Effector CD8-positive, alpha-beta T cell (primary cell): ENCODE data around the gene TMEM74B.
"Not testable (repeated sequence)": the region's sequence is repeated elsewhere in the genome, so short reads cannot be mapped to it uniquely, and the experiment has no call there.

Source experiments
- DNase-seq: peaks from one replicate; lab custom pipeline; 2025; lab: John Stamatoyannopoulos, UW
- total RNA-seq, 4 experiments: gene quantifications; one replicate each; lab custom pipeline; 2026; lab: John Stamatoyannopoulos, UW

TMEM74B gene
- 0 to 0.29 (median 0) reads per million in 4 experiments for total RNA-seq

DNA sequence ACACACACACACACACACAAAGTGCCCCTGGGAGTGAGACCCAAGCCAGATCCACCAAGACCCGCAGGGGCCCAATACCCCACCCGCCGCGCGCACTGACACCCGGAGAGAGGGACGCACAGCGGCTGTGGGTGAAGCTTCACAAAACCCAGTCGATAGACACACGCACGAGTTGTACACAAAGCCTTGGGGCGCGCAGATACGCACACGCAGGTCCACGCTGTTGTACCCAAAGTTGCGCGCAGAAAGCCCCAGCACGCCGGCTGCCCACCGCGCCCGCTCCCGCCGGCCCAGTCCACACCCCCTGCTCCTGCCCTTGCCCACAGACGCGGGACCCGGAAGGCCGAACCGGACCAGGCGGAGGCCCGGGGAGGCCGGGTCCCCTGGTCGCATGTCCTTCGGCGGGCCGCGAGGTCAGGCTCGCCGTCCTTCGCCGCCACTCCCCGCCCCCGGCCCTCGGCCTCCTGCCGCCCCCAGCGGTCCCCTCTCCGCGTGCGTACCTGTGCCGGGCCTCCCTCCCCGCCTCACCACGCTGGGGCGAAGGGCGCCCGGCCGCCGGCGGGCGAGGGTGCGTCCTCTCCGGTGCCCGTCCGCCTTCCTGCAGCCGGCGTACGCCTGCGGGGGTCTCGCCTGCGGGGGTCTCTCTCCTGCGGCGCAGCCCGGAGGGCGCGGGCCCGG lies at the start of gene TMEM74B:
Gene TMEM74B (minus strand): TSS at position 344 of the 678 bp plus-strand sequence. CDS start 1,180 bp downstream, outside the sequence.
- DNase-seq: no peak

DNA sequence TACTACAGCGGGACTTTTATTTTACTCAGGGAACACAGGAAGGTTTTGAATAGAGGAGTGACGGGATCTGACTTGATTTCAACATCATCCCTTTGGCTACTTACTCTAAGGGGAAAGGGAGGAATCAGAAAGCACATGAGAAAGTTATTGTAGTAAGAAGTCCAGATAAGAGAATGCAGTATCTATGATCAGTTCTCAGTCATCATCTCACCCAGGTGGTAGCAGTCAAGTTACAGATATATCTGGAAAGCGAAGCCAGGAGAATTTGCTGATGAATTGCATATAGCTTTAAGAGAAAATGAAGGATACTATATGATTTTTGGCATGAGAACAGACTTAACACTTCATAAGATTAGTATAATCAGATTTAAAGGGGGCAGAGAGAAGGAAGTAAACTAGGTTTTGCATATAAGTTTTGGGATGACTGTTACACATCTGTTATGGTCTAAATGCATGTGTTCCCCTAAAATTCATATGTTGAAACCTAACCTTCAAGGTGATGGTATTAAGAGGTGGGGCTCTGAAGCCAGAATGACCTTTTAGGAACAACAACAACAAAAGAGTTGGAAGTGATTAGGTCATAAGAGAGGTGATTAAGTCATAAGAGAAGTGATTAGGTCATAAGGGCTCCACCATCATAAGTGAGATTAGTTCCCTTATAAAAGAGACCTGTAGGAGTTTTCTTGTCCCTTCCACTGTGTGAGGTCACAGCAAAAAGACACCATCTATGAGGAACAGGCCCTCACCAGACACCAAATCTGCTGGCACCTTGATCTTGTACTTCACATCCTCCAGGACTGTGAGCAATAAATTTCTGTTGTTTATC lies 47.7 kb upstream of the TMEM74B start:
- no peak for DNase-seq

DNA sequence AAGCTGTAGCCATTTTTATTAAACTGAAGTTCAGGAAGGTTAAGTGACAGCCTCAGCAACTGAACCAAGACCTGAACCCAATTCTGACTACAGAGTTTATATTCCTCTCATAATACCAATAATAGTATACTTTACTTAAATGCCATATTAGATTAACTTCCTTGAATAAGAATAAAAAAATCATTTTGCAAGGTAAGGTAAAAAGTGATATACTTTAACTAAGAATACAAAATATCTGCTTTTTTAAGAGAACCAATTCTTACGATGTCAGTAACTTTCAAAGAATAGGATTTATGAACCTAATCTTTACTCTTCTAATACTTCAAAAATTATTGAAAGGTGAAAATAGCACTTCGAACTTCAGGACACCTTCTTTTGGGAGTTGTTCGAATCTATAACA lies 44.8 kb upstream of the TMEM74B start:
- no peak for DNase-seq

DNA sequence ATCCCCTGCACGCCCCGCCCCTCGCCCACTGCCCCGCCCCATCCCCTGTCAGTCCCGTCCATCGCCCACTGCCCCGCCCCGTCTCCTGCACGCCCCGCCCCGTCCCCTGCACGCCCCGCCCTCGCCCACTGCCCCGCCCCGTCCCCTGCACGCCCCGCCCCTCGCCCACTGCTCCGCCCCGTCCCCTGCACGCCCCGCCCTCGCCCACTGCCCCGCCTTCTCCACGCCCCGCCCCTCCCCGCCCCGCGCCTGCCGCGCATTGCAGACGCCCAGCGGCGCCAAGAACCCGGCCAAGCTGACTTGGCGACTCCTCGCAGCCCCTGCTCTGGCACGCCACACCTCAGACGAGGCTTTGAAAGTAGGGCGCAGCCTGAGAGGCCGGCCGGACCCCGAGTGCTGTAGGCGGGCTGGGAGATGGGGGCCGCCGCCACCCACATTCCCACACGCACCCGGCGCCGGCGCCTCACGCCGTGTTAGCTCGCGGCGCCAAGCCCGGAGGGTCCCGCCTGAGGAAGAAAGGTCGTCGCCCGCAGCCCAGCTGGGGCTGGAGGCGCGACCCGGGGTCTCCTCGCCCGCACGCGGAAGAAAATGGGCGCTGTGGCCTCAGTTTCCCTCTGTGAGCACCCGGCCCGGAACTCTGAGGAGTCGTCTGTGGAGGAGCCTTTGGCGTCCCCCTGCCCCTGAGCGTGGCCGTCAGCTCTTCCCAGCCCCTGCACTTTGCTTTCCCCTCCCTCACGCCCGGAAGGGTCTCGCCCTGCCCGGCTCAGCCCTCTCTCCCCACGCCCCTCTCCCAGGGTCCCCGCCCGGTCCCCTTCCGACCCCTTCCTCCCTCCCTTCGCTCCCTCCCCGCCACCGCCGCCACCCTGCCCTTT lies 41.2 kb upstream of the TMEM74B start, which contains the start of gene RAD21L1:
Gene RAD21L1 (plus strand): TSS at position 262 of the 872 bp plus-strand sequence. CDS start 2,410 bp downstream, outside the sequence.
- DNase-seq: peak; percentile 81

DNA sequence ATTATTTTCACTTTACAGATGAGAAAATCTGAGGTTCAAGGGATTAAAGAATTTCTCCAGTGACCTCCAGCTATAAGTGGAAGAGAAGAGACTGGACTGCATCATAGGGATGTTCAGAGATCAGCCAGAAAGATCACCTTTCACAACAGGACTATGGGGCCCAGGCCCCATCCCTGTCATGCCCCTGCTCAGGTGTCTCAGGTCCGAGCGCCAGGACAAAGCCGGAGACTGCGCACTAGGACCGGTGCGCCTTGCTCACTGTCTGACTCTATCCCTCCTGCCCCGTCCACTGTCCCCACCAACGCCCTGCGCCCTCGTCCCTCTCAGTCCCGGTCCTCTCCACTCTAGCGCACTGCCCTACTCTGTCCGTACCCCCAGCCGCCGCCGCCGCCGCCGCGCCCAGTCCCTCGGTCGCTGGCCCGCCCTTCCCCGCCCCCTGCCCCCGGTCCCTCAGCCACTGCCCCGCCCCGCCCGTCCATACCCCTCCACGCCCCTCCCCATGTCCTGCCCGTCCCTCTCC lies 40.5 kb upstream of the TMEM74B start:
- no peak for DNase-seq

DNA sequence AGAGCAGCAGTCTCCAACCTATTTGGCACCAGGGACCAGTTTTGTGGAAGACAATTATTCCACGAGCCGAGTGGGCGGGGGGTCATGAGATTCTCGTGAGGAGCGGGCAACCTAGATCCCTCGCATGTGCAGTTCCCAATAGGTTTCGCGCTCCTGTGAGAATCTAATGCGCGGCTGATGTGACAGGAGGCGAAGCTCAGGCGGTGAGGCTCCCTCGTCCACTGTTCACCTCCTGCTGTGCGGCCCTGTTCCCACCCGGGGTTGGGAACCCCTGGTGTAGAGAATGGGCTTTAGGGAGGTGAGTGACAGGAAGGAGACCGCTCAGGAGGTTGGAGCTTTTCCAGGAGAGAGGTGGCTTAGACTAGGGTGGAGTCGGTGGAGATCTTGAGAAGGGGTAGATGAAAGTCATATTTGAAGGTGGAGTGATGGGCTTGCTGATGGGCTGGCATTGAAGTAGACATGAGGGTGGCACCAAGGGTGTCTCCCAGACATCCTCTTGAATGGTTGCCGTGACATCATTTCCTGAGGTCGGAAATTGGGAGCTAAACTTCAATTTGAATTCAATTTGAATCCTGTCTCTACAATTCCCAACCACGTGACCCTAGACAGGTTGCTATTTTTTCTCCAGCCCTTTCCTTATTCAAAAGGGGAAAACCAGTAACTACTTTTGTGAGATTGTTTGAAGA lies 39.6 kb upstream of the TMEM74B start:
- no peak for DNase-seq

DNA sequence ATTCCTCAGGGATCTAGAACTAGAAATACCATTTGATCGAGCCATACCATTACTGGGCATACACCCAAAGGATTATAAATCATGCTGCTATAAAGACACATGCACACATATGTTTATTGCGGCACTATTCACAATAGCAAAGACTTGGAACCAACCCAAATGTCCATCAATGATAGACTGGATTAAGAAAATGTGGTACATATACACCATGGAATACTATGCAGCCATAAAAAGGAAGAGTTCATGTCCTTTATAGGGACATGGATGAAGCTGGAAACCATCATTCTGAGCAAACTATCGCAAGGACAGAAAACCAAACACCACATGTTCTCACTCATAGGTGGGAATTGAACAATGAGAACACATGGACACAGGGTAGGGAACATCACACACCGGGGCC lies 38.0 kb upstream of the TMEM74B start:
- not testable (repeated sequence) for DNase-seq

DNA sequence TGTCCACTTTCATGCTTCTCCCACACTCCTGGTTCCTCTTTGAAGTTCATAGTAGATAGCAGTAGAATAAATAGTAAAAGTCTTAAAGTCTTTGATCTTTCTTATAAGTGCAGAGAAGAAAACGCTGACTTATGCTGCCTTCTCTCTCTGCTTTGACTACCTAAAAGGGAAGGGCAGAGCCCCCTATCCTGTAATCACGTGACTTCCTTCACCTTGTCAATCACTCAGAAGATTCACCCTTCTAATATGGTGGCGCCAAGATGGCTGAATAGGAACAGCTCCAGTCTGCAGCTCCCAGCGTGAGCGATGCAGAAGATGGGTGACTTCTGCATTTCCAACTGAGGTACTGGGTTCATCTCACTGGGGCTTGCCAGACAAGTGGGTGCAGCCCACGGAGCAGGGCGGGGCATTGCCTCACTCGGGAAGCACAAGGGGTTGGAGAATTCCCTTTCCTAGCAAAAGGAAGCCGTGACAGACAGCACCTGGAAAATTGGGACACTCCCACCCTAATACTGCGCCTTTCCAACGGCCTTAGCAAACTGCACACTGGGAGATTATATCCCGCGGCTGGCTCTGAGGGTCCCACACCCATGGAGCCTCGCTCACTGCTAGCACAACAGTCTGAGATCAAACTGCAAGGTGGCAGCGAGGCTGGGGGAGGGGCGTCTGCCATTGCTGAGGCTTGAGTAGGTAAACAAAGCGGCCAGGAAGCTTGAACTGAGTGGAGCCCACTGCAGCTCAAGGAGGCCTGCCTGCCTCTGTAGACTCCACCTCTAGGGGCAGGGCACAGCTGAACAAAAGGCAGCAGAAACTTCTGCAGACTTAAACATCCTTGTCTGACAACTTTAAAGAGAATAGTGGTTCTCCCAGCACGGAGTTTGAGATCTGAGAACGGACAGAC lies 32.0 kb upstream of the TMEM74B start:
- DNase-seq: not testable (repeated sequence)

DNA sequence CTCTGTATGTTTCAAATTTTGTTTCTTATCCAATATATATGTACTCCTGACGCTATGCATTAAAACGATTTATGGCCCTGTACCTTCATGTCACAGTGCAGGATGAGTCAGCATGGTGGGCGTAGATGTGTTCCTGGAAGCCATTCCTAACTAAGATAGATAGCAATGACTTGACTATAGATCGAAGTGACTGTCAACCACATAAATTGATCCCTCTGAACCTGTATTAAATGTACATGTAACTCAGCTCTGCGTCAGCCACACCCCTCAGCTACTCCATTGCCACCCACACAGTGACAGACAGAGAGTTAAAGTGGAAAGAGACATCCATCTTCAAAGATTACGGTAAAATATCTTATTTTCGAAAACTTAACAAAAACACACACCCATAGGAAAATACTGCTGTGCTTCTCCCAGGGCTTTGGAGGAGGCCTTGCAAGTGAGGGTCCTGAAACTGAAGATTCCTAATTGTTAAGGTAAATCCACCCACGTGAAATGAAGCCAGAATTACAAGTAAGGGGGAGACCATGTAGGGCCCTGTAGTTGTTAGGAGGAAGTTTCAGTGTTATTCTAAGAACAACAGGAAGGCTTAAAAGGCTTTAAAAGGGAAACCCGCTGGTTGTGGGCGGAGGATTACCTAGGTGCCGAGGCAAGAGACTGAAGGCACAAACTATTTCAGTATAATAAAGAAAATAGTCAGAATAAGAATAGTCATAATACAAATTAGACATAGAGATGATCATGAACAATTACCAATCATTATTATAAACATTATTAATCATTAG lies 30.8 kb upstream of the TMEM74B start:
- DNase-seq: no peak

DNA sequence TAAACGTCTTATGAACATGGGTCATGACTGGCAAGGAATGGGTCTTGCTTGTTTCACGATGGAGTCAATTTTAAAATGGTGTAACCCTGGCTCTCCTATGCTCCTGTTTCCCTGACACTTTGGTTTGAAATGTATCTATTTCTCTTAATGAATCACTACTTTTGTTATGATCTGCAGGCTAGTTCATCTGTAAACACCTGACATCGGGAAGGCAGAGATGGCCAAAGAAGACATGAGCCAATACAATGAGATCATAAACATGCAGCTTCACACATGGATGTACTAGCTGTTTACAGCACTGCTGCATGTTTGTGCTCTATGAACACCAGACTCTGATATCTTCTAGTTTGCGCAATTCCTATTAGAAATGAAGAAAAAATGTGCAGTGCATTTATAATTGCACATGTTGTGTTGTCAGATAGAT lies 30.1 kb upstream of the TMEM74B start:
- no peak for DNase-seq

DNA sequence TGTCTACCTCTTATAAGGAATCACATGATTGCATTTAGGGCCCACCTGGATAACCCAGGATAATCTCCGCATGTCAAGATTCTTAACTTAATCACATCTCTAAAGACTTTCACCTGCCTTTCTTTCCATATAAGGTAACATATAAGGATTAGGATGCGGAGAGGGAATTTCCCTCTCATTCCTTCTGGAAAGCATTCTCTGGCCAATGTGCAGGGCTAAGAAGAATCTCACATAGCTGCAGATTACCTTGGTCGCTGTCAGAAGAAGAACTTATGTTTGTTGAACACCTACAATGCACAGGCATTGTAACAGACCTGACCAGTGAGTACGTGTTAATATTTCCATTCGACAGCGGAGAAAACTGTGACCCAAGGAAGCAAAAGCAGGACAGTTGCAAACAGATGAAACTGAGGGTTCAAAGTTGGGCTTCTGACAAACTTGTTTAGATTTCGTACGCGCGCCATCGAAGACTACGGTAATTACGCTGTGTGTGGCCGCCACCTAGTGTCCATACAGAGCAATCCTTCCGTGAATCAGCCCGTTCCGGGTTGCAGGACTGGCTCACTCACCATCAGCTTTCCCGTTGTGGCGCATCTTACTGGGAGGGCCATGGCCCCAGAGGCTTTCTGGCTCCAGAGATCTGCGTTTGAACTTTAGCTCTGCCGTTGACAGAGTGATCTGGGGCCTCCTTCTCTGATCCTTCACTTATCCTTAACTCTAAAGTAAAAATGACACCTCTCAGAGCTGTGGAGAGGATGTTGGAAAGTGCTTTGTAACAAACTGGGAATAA lies 28.0 kb upstream of the TMEM74B start:
- peak; percentile 48 for DNase-seq

DNA sequence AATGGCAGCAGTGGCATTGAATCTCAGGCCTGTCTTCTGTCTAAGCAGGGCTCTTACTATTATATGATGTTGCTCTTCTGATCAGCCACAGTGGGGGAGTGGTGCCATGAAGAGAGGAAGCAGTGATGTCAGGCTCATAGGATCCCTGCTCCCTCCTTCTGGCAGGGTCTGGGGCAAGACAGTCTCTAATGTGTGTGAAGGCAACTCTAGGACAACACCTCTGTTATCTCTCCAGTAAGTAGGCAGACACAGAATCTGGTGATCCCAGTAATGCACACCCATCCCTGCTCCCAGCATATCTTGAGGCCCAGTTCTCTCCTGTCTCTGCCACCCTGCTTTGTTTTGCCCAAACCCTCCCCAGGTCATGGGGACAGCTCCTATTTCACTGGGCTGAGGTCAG lies 27.2 kb upstream of the TMEM74B start:
- DNase-seq: no peak

DNA sequence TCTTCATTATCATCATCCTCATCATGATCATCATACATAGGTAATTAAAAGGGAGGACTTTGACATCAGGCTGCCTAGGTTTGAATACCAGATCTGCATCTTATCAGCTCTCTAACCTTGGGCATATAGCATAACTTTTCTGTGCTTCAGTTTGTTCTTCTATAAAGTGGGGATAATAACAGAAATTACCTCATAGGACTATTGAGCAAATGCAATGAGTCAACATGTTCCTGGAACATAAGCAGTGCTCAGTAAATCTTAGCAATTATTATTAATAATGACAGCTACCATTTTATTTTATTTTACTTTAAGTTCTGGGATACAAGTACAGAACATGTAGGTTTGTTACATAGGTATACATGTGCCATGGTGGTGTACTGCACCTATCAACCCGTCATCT lies 25.7 kb upstream of the TMEM74B start:
- DNase-seq: no peak

DNA sequence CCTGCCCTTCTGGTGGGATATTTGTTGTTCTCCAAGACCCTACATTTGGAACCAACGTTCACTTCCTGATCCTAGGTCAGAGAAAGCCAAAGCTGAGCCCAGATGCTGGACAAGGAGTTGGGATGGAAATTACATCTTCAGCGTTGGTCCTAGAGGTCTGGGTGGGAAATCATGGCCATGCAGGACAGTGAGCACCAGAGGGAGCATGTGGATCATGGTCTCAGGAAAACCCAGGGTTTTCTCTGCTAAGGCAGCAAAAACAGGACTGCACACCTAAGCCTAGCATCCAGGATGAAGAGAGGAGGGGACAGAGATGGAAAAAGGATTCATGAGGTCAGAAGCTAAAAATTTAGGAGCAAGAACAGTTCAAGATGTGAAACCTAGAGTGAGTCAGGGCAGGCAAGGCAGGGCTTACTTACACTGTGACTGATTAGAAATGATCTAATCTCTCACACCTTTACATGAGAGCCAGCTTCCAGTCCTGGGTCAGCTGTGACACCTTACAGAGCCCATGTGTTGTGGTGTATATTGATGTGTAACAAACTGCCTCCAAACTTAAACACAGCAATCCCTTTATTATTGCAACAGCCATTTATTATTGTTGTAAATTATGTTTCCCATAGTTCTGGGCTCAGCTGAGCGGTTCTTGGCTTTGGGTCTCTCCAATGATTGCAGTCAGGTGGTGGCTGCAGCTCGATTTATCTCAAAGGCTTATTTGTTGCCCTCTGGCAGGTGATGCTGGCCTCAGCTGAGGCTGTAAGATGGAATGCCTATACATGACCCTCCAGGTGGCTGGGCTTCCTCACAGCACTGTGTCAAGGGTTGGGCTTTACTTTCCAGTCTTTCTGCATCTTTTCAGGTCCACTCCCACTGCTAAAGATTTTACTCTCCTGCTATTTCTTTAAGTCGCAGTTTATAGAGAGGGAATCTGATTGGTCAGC lies 24.9 kb upstream of the TMEM74B start:
- no peak for DNase-seq

DNA sequence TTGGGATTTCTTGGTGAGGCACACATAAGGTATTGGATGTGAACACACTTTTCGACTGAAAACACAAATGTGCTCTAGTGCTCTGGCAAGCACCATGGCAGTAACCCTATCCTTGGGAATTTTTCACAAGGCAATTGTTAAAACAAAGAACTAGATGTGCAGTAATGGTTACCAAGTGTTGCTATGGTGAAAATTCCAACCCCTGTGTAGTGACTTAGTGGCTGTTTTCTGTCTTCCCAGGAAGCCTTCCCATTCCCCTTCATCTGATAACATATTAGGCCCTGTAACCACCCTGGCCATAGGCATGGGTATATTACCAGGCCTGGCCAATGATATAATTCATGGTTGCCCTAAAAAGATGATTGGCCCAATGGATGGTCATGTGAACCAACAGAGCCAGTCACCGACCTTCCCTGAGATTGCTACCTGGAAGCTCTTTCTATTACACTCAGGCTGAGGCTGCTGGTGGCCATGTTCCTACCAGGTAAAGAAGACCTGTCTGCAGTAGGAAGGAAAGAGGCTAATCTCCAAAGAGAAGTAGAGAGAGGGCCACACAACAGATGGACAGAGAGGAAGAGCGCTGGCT lies 22.6 kb upstream of the TMEM74B start:
- no peak for DNase-seq

DNA sequence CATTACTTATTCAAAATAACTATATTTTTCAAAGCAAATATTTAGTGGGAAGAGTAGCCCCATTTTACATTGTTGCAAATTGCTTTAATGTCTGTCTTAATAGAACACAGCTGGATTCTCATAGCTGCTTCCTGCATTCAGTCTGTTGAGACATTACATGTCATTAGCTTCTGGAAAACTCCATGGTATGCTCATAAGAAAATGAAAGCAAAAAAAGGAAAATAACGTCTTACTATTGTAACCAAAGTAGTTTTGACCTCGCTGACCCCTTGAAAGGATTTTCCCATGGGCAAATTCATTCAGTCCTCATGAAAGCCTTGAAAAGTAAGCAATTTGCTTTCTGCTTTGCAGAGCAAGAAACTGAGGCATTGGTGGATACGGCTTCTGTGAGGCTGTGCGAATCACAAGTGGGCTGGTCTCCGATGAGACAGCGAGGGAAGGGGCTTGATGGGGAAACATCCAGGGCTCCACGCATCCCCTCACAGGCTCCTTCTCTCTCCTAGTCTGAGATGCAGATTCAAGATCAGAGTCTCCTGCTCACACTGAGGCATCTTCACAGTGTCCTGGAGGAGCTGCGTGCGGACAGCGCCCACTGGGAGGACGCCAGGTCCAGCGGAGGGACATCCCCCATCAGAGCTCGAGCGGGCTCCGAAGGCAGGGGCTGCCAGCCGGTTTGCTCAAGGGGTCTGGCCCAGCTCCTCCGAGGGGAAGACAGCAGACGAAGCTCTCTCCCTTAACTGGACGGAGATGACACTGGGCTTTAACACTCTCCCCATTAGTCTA lies 21.8 kb upstream of the TMEM74B start:
- no peak for DNase-seq
